Left colon (tissue), 2 donors: Measurements from ENCODE around the gene HOOK1. TPM values are rescaled to one million over a fixed set of nuclear protein-coding genes. Genes with fewer than 3 reads are reported as not detected.

Experiments
- ATAC-seq: fragments of 200-7000 bp; cut with Tn5 transposase; one replicate; pipeline ENCODE4 v1.9.1; 2020; ENCODE audit warnings: mild to moderate bottlenecking, moderate library complexity
- DNase-seq, 2 donors: peaks; one replicate each; pipeline ENCODE4 v3.0.0-alpha.2; 2020
- intact Hi-C, 2 donors: fragments of 100-400 bp; cut with DNase I in 1 of 2; cut with micrococcal nuclease in 1 of 2; formaldehyde crosslinking; loops; one replicate each; pipeline versions ENCODE4 v1.11.2 to v1.14.0; 2022; cut with DNase I, micrococcal nuclease
- long read RNA-seq: library from polyadenylated mRNA; unstranded; transcript quantifications from one replicate; pipeline ENCODE4 v2.0.0, GENCODE V29; 2021
- total RNA-seq, 2 donors: library from RNA; stranded (reverse); fragmentation: NEBNext Ultra II Directional; extraction: Animal tissue kit (Norgen Biotek cat#: 25700); gene quantifications; one replicate each; pipeline ENCODE4 v1.2.1, GENCODE V29; 2021
- donor health status: DM: no; HTN: no; CAD: no.
- donor health status: DM: yes; HTN: yes; CAD: no.

HOOK1 gene
- total RNA-seq: 10 to 100 TPM; 55.6 to 62.5 TPM
- long read RNA-seq, full-length matches to known transcripts: 19 of 35 reads
- long read RNA-seq, partial matches to known transcripts: 9 of 35 reads
- long read RNA-seq, other reads (novel, unspliced or antisense): 7 of 35 reads

DNA sequence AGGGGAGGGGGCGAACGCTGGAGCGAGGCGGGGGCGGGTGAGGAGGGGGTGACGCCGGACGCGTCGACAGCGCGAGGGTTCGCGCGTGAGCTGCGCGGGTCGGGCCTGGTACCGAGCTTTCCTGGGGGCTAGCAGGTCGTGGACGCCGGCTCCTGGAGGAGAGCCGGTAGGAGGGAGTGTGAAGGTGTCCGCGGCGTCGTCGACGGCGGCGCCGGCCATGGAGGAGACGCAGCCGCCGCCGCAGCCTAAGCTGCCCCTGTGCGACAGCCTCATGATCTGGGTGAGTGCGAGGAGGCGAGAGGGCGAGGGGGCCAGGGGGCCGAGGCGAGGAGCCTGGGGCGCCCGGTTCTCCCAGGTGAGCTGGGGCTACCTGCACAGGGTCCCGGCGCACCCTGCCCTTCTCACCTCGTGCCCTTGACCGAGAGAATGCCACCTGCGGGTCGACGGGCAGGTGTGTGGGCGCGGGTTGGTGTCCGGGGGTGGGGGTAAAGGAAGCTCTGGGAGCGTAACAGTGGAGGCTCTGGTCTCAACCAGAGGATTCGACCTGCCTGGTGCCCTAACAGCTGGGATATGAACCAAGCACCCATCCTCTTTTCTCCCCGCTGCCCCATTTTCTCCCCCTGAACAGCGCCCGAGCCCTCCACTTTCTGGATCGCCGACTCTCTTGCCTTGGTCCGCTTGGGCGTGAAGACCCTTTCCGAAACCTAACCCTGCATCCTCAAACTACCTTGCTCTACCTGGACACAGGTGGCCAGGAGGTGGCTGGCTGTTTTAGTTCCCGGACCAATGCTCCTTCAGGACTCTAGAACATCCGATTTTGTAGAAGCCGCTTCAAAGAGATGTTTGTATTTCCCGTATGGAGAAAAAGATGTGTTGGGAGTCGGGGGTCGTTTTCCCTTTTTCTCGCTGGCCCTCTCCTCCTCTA, at the start of gene HOOK1:
Gene HOOK1 (plus strand): TSS at position 49 of the 925 bp plus-strand sequence. CDS start 169 bp downstream, at position 218.
- peak in 1 of 2 donors; percentile 30 for DNase-seq
- peak; percentile 38 for ATAC-seq
- intact Hi-C loops: no loop called here

DNA sequence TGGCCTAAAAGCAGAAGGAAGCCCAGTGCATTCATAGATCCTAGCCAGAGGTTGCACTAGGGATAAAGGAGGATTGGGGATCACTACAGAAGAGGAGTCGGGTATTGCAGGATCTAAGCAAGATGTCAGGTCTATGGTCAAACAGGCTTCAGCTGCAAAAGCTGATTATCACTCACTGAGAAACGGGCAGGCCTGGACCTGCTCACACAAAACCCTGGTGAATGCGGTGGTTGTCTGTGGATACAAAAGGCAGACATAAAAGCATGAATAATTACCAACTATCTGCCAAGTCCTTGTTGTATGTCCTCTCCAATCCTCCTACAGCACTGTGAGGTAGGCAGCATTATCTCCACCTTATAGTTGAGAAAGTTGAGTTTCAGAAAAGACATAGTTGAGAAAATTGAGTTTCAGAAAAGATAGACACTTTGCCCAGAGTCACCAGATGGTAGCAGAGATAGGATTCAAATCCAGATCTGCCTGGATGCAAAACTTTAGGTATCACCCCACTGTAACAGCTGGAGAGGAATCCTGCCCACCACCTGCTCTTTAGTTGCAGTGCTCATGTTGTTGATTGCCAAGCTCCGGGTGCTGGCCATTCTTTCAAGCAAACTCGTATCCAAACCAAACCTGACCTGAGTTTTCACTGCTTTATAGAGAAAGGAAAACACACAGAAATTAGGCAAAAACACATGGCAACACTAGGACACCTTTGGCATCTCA, 49.6 kb upstream of the HOOK1 start:
- ATAC-seq (no peak), DNase-seq (no peak)
- intact Hi-C loops: no loop called here

DNA sequence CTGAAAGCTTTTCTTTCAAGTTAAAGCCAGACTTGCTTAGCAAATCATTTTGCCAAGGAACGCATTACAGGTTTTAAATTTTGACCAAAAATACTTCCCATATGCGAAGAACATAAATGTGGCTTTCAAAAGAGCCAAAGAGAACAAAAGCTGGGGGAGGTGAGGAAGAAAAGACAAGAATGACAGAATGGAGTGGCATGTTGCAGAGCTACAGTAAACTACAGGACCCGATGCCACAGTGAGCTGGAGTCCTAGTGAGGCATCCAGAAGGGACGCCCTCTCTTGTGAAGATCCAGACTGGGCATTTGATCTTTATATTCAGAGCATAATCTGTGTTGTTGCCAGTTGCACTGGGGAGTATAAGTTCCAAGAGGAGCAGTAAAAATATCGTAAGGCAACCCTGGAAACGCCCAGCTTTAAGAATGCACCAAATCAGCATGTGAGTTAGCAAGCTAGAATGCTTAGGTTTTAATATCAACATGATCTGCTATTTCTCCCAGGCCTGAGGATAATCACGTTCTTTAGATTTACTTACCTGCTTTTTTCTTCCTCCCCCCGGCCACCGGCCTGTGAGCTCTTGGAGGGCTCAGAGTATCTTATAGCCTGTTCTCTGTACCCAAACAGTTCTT, 48.4 kb upstream of the HOOK1 start:
- DNase-seq (no peak), ATAC-seq (no peak)
- intact Hi-C loops: no loop called here

DNA sequence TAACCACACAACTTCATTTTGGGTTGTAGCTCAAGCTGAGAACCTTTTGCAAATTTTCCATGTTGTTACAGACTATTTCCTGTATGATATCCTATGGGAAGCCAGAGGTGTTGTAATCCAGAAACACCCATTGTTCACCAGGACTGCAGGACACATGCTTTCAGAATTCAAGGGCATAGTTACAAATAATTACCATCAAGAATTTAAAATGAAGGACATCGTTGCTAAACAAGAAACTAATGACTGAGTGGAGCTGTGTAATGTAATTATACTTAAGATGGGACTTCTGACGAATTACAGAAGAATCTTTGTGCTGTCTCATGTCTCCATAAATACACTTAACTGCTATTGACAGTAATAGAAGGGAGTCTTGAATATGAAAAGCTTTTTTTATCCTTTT, 47.6 kb upstream of the HOOK1 start:
- ATAC-seq (no peak), DNase-seq (no peak)
- intact Hi-C loops: no loop called here

DNA sequence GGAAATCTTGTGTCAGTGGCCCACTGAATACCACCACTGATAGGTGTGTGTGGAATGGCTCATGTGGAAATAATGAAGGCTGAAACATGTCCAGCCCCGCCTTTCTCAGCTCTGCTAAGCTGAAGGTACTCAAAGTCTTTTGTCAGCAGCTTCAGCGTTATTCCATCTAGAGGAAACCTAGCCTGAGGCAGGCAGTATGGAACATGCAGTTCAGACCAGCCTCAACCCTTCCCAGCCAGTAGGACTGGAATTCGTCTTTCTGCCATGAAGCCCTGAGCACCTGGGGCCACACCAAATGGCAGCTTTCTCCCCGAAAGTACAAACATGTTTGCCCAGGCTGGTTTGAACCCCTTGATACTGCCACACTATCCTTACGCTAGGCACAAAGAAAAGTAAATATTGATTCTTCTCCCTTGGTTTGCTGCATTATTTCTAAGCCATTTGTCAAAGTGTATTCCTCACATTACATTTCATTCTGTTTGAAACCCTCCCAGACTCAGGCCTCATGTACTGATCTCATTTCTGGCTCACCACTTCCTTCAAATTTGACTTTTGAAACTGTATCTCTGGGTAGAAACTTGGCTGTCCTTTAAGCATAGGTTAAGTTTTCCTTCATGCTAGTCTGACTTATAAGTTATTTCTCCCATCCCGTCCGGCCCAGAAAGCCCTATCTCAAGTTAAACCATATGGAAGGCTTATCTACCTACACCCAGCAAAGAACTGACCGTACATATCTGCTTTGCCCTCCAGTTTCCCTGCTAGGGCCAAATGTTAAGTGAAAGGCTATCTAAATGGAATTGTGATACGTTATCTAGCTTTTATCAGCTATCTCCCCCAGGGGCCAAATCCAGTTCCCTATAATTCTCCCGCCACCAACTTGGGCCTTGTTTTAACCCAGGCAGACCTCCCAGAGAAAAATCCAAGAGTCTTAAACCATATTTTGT, 45.7 kb upstream of the HOOK1 start:
- intact Hi-C loops: no loop called here
- DNase-seq (no peak), ATAC-seq (no peak)

DNA sequence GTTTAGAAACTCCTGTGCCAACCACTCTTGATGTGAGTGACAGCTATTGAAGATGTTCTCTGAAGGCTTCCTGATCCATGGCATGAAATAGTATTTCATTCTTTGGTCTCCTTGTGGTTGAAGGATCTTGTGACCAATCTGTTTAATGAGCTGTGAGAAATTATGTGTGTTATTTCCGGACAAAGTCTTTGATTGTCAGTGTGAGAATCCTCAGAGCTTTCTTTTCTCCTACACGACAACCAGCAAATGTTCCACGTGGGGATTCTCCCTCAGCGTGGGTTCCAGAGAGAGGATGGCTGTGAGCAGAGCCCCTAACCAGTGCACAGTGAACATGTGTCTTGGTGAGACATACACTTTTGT, 45.0 kb upstream of the HOOK1 start:
- intact Hi-C loops: no loop called here
- no peak for ATAC-seq
- no peak for DNase-seq

DNA sequence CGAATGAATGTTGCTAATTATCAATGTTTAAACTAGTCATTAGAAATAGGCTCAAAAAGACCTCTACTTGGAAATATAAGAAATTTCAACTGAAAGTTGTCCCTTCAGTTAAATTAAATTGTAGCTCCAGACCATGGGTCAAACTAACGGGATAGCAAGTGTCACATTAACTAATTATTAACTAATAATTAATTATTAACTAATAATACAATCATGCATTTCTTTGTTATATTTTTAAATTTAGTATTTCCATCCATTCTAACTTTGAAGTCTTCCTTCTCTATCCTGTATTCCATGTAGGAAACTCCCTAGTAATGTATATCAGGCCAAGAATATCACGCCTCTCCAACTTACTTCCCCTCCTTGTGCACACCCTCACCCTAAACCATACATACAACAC, 43.4 kb upstream of the HOOK1 start:
- no peak for ATAC-seq
- intact Hi-C loops: no loop called here
- no peak for DNase-seq

DNA sequence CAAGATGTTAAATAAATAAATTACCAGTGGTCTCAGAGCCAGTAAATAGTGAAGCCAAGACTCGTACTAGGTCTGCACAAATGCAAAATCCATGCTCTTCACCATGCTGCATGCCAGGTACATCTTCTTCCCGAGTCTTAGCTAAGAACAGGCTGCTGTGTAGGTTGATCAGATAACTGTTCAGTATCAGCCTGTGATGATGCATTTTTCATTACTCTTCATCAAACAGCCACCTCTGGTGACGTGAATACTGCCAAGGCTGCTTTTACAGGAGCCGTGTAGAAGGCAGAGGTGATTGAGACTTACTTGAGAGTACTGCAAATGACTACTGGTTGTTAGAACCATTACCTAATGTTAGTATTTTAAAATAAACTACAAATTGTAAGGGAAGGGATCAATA, 39.3 kb upstream of the HOOK1 start:
- intact Hi-C loops: no loop called here
- ATAC-seq (no peak), DNase-seq (no peak)

DNA sequence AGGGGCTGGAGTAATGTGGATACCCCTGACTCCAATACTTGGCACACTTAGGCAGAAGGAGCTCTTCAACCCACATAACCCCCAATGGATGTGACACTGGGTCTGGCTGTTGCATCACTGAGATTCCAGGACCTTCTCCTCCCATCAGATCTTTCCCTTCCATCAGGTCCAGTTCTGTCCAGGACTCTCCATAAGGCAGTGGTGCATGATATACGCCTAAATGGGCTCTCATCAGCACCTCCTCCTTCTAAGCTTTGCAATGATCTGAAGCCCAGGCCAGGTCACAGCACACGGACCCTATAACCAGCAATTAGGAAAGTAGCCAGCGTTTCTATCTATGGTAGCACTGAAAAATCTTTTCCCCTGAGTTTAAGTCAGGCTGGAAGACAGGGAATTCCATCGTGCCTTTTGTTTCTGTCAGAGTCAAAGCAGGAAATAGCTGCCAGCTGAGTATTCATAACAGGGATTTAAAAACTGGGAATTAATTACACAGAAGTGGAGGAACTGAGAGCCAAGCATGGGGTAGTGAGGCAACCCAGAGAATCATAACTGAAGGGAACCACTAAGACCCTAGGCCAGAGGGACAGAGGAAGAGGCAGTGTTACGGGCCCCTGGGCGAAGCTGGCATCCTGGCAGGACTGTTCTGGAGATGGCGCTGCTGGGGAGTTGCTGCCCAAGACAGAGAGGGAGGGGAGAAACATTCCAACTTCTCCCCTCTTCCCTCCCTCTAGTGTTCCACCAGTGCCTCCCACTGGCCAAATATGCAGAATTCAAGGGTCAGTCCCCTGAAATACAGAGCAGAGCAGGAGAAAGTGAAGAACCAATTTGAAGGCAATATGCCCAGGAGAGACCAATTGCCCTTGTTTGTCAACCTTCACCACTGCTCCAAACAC, 37.5 kb upstream of the HOOK1 start:
- ATAC-seq: no peak
- intact Hi-C loops: no loop called here
- no peak for DNase-seq

DNA sequence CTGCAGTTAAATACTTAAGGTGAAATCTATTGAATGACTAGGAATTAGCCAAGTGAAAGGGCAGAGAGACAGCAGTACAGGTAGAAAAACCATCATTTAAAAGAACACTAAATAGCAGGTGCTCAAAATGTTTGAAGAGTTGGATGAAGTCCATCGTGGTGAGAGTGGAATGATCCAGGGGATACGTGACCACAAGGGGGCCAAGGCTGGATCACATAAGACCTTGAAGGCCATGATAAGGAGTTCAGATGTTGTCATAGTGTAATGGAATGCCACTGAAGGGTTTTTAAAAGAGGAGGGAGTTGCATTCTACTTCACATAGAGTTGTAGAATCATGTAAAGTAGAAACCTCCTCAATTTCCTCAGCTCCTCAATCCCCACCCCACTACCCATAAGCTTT, 34.8 kb upstream of the HOOK1 start:
- no peak for ATAC-seq
- DNase-seq: no peak
- intact Hi-C loops: no loop called here

DNA sequence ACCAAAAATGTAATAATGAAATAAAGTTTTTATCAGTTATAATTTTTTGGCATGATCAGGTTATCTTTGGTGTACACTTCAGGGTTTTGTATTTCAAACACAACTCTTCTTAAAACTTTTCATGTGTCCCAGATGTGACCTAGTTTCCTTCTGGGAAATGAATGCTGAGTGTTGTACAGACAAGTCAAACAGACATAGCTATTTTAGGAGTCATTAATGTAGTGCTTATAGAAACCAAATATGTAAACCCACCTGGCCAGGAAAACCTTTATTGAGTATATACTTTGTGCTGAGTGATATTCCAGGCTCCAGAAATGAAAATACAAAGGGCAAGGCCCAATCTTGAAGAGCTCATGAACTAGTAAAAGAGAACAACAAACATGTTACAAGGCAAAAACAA, 25.9 kb upstream of the HOOK1 start:
- intact Hi-C loops: no loop called here
- no peak for ATAC-seq
- no peak for DNase-seq

DNA sequence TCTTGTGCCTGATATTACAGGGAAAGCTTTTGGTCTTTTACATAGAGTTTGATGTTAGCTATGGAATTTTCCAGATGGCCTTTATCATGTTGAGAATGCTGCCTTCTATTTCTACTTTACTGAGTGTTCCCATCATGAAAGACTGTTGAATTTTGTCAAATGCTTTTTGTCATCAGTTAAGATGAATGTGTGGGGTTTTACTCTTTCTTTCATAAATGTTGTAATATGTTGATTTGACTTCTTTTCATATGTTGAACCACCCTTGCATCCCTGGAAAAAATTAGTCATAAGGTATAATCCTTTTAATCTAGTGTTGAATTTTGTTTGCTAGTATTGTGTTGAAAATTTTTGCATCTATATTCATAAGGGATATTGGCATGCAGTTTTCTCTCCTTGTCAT, 16.1 kb upstream of the HOOK1 start:
- ATAC-seq: no peak
- intact Hi-C loops: no loop called here

DNA sequence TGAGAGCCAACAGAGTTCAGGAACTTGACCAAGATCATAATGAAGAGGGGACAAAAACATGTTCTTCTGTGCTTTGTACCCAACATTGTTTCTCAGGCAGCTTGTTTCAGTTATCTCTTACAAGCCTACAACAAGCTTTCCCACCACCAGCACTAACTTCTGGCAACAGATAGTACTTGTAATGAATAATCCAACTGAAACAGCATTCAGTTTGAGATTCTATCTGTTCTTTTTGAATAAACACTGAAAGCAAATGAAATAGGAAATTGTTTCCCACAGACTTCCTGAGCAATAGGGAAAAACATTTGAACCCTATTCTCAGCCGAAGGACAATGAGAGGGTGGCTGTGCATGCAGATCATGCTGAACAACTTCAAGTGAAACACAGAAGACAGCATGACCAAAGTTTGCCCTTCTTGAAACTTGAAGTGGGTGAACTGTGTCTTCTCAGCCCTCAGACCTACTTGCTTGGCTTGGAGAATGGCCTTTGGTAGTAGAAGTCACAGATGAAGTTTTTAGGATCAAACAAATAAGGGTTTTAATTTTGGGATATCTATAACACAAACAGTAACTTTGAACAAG, 11.2 kb upstream of the HOOK1 start:
- no peak for ATAC-seq
- intact Hi-C loops: no loop called here
- DNase-seq: no peak

More for the DNA sequence above, 16.1 kb upstream of the HOOK1 start:
- no peak for DNase-seq

DNA sequence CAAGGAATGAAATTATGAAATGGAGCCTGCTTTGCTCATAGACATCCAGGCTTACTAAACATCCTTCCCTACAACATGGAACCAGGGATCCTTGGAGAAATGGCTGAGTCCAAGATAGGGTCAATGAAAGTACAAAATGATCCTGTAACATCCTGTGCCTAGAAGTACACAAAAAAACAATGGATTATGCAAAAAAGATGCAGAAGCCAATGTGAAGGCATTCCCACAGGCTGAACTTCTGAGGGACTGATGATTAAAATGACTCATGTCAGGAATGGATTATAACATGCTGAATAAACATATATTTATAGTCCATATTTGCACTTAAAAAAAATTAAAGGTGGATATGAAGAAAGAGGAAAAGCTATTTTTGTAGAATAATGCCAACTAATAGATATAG, 10.4 kb upstream of the HOOK1 start:
- intact Hi-C loops: no loop called here
- ATAC-seq (no peak), DNase-seq (no peak)

DNA sequence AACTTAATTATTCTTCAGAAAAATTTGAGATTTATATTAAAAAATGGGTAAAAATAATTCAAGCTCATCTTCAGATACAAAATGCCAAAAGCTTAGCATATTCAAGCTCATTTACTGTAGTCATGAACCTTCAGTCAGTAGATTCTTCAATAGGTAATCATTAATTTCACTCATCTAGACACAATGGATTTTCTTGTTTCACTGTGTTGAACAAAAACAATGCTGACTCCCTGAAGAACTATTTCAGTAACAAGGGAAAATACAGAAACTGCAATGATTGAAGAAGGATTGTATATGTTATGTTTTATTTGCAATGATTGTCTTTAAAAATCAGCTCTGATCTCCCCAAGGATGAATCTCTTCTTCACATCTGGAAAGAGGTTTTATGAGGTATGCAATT, 9.2 kb upstream of the HOOK1 start:
- ATAC-seq (no peak), DNase-seq (no peak)
- intact Hi-C loops: no loop called here

DNA sequence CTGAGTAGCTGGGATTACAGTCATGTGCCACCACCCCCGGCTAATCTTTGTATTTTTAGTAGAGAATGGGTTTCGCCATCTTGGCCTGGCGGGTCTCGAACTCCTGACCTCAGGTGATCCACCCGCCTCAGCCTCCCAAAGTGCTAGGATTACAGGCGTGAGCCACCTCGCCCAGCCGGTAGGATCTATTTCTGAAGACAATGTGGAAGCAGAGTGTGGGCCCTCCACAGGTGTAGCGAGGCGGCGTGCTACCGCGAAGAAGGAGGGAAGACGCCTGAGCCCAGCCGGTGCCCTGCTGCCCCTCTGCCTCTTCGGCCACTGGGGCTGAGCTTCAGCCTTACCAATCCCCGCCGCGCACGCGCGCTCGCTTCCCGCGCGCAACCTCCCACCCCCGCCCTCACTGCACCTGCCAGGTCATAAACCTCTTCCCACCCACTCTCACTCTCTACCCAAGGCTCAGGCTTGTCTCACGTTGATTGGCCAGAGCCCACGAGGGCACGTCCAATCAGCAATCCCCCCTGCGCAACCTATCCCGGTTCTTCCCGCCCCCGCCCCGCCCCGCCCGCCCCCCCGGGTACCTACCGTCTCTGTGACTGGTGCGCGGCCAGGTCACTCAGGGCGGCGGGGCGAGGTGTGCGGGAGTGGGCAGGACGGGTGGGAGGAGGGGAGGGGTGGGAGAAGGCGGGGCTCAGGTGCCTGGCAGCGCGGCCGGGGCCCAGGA, 409 bp upstream of the HOOK1 start:
- DNase-seq (peak; percentile 92 to 93), ATAC-seq (peak; percentile 89)
- intact Hi-C loops: no loop called here

DNA sequence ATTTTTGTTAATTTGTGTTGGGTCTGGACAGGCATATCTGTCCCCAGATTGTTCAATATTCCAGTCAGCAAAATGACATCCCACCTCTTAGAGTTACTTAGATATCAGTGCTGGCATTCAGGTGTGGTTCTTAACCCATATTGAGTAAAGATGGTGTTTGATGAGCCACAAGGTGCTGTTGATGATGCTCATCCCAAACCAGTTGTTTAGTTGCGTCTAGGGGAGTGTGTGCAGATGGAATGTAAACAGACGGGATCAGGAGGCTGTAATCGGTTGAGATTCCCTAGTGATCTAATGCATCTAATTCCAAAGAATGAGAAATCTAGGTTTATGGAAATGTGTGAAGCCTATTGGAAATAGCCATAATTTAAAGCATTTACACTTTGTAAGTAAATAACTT, 1.1 kb downstream of the HOOK1 start:
- DNase-seq (no peak), ATAC-seq (no peak)
- intact Hi-C loops: no loop called here
